ENCODE measurements around the gene ERICH6. TPM values are rescaled to one million over a fixed set of nuclear protein-coding genes. Genes with fewer than 3 reads are reported as not detected.
A peak's percentile ranks its signal among the peaks of the same experiment; 100 is the strongest.

The ERICH6 gene
- total RNA-seq, 2 experiments from 2014 or later, result not detected

GRCh38 chr3:150666167-150666566 lies 37.6 kb downstream of the ERICH6 start:
- H3K27ac Mint-ChIP-seq, result no peak overlapping the region
- H3K36me3 Mint-ChIP-seq (ENCODE audit: low read depth), result no peaks in the 10 kb centered on the region
- ATAC-seq, result peak; percentile 61
- H3K27me3 Mint-ChIP-seq, result peaks cover 3% of the 10 kb centered on the region
- H3K4me1 Mint-ChIP-seq (ENCODE audit: low read depth), result peaks cover 8% of the 10 kb centered on the region
- CTCF ChIA-PET, result interaction anchor here (1.1 kb wide), 1 partner anchor 24 kb away, joined by 3 read pairs; no protein-coding TSS in a partner anchor
- intact Hi-C loops (cut with micrococcal nuclease), result no loop called here
- DNase-seq, result peak; percentile 20
- no peaks in the 10 kb centered on the region for H3K9me3 Mint-ChIP-seq
- TF ChIP-seq, protein P1, sequence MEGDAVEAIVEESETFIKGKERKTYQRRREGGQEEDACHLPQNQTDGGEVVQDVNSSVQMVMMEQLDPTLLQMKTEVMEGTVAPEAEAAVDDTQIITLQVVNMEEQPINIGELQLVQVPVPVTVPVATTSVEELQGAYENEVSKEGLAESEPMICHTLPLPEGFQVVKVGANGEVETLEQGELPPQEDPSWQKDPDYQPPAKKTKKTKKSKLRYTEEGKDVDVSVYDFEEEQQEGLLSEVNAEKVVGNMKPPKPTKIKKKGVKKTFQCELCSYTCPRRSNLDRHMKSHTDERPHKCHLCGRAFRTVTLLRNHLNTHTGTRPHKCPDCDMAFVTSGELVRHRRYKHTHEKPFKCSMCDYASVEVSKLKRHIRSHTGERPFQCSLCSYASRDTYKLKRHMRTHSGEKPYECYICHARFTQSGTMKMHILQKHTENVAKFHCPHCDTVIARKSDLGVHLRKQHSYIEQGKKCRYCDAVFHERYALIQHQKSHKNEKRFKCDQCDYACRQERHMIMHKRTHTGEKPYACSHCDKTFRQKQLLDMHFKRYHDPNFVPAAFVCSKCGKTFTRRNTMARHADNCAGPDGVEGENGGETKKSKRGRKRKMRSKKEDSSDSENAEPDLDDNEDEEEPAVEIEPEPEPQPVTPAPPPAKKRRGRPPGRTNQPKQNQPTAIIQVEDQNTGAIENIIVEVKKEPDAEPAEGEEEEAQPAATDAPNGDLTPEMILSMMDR (IDR thresholded peaks at IDR 0.05), result no peak
- POLR2A ChIA-PET, result no interaction called here
- H3K4me3 Mint-ChIP-seq, result no peak overlapping the region

DNA sequence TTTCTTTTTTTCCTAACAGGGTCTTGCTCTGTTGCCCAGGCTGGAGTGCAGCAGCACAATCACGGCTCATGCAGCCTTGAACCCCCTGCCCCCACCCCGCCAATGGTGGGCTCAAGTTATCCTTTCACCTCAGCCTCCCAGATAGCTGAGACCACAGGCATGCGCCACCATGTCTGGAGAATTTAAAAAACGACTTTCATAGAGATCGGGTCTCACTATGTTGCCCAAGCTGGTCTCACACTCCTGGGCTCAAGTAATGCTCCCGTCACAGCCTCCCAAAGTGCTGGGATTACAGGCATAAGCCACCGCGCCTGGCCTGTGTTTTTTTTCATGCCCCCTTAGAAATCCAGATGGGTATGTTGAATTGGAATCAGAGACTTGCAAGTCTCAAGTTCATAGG lies 40.3 kb downstream of the ERICH6 start:
- Mint-ChIP-seq H3K27ac (no peak overlapping the region), H3K27me3 (peaks cover 7% of the 10 kb centered on the region), H3K36me3 (ENCODE audit: low read depth) (no peaks in the 10 kb centered on the region), H3K4me1 (ENCODE audit: low read depth) (peaks cover 8% of the 10 kb centered on the region), H3K9me3 (no peaks in the 10 kb centered on the region), H3K4me3 (no peak overlapping the region)
- ChIA-PET CTCF (no interaction called here), POLR2A (no interaction called here)
- TF ChIP-seq, protein P1 (IDR thresholded peaks at IDR 0.05), result no peak
- no peak for DNase-seq
- ATAC-seq, result no peak
- intact Hi-C loops (cut with micrococcal nuclease), result no loop called here

GRCh38 chr3:150662410-150663200 lies 41.1 kb downstream of the ERICH6 start:
- peaks cover 7% of the 10 kb centered on the region for H3K27me3 Mint-ChIP-seq
- intact Hi-C loops (cut with micrococcal nuclease), result no loop called here
- DNase-seq, result no peak
- no peak overlapping the region for H3K27ac Mint-ChIP-seq
- H3K4me3 Mint-ChIP-seq, result no peak overlapping the region
- no peaks in the 10 kb centered on the region for H3K9me3 Mint-ChIP-seq
- ATAC-seq, result no peak
- H3K4me1 Mint-ChIP-seq (ENCODE audit: low read depth), result peaks cover 8% of the 10 kb centered on the region
- no peaks in the 10 kb centered on the region for H3K36me3 Mint-ChIP-seq (ENCODE audit: low read depth)
- POLR2A ChIA-PET, result no interaction called here
- TF ChIP-seq, protein P1 (IDR thresholded peaks at IDR 0.05), result no peak
- CTCF ChIA-PET, result no interaction called here

DNA sequence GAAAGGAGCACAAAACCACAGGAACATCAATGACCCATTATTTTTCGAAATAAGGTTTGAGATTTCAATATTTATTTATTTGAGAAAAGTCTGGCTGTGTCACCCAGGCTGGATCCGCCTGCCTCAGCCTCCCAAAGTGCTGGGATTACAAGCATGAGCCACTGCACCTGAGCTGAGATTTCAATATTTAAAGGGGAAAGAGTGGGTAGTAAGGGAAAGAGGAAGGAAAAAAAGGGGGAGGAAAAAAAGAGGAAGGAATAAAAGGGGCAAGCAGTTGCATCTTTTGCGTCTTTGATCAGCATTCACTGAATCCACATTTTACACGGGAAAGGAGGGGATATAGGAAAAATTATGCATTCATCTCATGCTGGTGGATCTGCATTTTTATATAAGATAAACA lies 47.4 kb downstream of the ERICH6 start:
- peaks cover 6% of the 10 kb centered on the region for H3K27me3 Mint-ChIP-seq
- DNase-seq (no peak), ATAC-seq (no peak)
- no peaks in the 10 kb centered on the region for H3K4me1 Mint-ChIP-seq (ENCODE audit: low read depth)
- TF ChIP-seq, protein P1 (IDR thresholded peaks at IDR 0.05), result no peak
- POLR2A ChIA-PET, result no interaction called here
- no peaks in the 10 kb centered on the region for H3K9me3 Mint-ChIP-seq
- intact Hi-C loops (cut with micrococcal nuclease), result no loop called here
- no peak overlapping the region for H3K27ac Mint-ChIP-seq
- no peak overlapping the region for H3K4me3 Mint-ChIP-seq
- CTCF ChIA-PET, result no interaction called here
- no peaks in the 10 kb centered on the region for H3K36me3 Mint-ChIP-seq (ENCODE audit: low read depth)

- H3K4me3 Mint-ChIP-seq, result no peak overlapping the region
- intact Hi-C loops (cut with micrococcal nuclease), result no loop called here
- TF ChIP-seq, protein P1 (IDR thresholded peaks at IDR 0.05), result no peak
- POLR2A ChIA-PET, result no interaction called here
- H3K27me3 Mint-ChIP-seq, result peaks cover 3% of the 10 kb centered on the region
- H3K9me3 Mint-ChIP-seq, result no peaks in the 10 kb centered on the region
- no peak for ATAC-seq
- CTCF ChIA-PET, result no interaction called here
- H3K27ac Mint-ChIP-seq, result no peak overlapping the region
- no peaks in the 10 kb centered on the region for H3K36me3 Mint-ChIP-seq (ENCODE audit: low read depth)
- H3K4me1 Mint-ChIP-seq (ENCODE audit: low read depth), result no peaks in the 10 kb centered on the region
- DNase-seq, result no peak
Measured at GRCh38 chr3:150653110-150653561, 50.6 kb downstream of the ERICH6 start.
